GM18508 (cell line): Measurements from ENCODE around the gene VIPR1.
A peak's percentile ranks its signal among the peaks of the same experiment; 100 is the strongest.

Experiments
- ATAC-seq: cut with Tn5 transposase; IDR thresholded peaks from one replicate; pipeline ENCODE4 v1.9.1; 2021; ENCODE audit warnings: moderate number of reproducible peaks; ENCODE audit not compliant: insufficient read depth, unreplicated experiment

The VIPR1 gene

DNA sequence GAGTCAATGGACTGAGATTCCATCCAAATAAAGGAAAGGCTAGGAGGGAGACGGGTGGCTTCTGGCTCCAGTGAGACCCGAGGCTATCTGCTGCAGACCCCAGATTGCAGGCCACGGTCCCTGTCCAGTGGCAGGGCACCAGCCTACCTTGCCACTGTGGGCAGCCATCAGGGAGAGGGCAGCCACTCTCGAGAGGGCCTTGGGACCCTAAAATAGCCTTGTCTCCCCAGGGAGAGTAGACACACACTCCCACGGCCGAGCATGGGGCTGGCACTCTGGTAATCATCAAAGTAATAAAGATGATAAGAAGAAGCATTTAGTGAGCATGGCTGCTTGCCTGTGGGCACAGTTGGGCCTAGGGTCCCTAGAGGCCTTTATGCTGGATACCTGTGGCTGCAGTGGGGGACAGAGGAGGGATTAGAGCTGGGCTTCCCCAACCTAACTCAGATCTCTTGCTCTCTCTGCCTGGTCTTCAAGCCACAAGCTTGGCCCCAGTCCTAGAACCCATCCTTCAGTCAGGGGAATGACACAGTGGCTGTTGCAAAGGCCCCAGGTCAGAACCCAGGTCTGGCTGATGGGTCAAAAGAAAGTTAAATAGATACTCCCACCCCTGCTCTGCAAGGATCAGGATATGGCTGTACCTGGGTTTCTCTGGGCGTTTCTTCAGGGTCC is 9.2 kb upstream of the VIPR1 start:
- no peak for ATAC-seq

- no peak for ATAC-seq
Observed at GRCh38 chr3:42493798-42494151, 8.7 kb upstream of the VIPR1 start.

GRCh38 chr3:42495393-42495792 is 7.0 kb upstream of the VIPR1 start:
- no peak for ATAC-seq

DNA sequence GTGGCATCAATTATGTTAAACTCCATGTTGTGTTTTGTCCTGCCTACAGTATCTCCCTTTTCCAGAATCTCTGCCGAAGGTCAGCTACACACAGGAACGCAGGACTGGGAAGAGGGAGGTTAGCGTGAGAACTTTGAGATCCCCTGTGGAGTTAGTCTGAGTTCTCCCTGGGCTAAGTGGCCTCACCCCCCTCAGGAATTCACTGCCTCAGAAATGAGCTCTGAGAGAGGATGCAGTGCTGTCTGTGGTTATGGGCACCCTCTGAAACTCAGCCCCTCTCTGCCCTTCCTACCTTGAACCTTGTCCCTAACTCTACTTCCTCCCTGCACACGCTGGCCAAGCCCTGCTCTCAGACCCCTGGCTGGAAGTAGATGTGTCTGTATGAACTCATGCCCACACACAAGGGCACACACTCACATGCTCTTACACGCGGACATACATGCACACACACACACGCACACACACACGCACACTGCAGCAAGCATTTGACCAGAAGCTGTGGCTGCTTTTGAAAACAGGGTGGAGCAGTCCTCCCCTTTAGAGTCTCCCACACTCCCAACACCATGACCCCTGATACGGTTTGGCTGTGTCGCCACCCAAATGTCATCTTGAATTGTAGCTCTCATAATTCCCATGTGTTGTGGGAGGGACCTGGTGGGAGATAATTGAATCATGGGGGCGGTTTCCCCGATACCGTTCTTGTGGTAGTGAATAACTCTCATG is 5.3 kb upstream of the VIPR1 start:
- ATAC-seq = no peak

DNA sequence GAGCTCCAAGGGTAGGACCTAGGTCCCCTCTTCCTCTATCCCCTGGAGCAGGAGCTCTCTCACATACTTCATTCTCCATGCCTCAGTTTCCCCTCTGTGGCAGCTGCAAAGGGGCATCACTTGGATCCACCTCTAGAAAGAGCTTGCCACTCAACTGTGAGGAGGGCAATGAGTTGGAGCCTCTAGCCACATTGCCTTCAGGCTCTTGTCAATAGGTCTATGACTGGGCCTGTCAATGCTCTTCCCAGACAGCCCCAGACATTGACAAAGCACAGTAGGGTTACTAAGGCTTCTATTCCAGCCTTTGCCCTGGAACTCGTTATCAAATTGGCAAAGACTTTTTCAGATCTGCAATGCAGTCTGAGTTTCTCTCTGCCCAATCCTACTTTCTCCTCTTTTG is 4.4 kb upstream of the VIPR1 start:
- no peak for ATAC-seq

- ATAC-seq = no peak
Observed at GRCh38 chr3:42498791-42499477, 3.5 kb upstream of the VIPR1 start.

GRCh38 chr3:42499478-42499871 is 3.0 kb upstream of the VIPR1 start:
- ATAC-seq = no peak

DNA sequence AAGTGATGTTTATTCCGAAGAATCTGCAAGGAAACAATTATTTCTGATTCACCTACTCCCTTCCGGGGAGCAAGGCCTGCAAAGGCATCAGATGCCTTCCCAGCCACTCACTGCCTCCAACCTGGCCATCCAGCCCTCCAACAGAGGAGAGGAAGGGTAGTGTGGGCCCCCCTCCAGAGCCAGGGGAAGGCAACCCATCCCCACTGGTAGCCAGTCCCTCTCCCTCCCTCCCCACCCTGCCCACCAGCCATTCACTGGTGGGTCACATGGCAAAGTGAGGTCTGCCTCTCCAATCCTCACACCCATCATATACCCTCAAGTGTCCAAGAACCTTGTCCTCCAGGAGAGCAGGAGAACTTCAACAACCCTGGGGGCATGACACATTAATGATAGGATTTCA is 2.4 kb upstream of the VIPR1 start:
- ATAC-seq = no peak

GRCh38 chr3:42500909-42501308 is 1.5 kb upstream of the VIPR1 start:
- ATAC-seq = no peak

DNA sequence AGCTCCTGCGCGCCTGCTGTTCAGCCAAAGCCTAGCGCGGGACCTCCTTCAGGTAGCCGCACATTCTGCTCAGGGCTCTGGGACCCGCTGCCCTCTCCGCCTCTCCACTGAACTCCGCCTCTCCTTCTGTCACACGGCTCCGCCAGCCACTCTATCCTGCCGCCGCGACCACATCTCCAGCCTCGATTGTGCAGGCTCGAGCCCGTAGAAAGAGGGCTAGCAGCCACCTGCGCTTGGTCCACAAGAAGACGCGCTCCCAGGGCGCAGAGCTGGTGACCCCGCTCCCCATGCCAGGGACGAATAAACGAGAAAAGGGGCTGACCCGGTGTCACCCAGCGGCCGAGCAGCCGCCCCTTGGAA is 1.1 kb upstream of the VIPR1 start:
- ATAC-seq = no peak

DNA sequence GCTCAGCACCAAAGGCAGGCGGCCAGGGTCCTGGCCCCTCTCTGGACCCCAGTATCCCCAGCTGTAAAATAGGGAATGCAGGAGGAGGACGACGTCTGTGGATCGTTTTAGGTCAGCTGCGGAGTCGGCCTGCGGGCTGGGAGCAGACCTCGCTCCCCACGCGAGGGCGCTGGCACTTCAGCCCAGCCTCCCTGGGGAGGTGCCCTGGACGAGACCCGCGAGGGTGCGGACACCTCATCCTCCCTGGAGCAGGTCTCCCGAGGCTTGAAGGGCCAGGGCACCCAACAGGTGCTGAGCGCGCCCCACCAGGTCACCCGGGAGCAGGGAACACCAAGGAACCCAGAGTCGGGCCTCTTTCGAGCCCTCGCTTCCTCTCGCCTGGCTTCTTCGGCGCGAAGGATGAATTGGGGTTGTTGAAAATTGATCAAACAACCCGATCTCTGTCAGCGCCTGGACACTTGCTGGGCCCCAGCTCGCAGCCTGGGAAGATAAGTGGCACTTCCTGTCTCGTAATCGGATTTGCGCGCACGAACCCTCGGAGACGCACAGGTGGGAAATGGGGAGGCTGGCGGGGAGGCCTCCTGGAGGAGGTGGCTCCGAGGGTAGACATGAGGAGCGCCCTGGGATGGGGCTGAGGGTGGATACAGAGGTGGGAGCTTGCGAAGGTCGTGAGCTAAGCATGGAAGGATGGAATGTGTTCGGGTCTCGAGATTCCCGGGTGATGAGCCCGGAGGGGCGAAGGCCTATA is 588 bp upstream of the VIPR1 start:
- peak; percentile 3 for ATAC-seq

DNA sequence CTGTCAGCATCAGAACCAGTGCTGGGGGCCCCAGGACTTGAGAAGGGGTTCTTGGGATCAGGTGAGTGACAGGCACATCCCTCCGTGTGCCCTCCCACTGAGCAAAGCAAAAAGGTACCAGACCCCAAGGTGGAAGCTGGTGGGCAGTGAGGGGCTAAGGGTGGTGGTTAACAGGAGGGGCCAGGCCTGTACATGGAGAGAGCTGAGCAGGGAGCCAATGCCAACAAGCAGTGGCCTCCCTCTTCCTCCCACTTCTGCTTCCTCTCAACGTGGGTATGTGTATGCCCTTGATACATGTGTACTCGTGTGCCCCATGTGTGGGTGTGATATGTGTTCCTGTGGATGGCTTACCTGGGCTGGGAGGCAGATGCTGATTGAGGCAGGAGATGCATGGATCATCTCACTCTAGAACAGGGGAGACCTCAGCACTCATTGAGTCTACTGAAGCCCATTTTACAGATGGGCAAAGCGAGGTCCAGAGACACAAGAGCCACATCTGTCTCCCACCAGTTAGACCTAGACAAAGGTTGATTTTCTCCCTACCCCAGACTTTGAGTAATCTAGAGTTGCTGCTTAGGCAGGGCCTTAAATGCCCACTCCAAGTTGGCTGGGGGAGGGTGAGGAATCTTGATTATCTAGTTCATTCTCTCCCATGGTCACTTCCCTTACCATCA is 945 bp downstream of the VIPR1 start:
- ATAC-seq = no peak

DNA sequence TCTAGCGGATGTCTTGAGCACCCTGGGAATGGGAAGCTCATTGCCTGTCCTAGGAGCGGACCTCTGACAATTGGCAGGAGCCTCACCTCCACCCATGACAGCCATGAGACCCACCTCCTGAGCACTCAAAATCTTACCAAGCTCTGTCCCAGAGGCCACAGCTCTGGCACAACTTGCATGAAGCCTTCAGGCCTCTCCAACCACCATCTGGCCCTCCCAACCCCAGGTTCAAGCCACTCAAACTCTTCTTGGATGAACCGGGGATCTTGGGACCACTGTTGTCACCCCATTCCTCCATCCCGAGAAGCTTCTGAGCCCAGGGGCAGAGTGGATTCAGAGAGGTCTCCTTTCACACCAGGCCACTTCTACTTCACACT is 1.5 kb downstream of the VIPR1 start:
- ATAC-seq = no peak

DNA sequence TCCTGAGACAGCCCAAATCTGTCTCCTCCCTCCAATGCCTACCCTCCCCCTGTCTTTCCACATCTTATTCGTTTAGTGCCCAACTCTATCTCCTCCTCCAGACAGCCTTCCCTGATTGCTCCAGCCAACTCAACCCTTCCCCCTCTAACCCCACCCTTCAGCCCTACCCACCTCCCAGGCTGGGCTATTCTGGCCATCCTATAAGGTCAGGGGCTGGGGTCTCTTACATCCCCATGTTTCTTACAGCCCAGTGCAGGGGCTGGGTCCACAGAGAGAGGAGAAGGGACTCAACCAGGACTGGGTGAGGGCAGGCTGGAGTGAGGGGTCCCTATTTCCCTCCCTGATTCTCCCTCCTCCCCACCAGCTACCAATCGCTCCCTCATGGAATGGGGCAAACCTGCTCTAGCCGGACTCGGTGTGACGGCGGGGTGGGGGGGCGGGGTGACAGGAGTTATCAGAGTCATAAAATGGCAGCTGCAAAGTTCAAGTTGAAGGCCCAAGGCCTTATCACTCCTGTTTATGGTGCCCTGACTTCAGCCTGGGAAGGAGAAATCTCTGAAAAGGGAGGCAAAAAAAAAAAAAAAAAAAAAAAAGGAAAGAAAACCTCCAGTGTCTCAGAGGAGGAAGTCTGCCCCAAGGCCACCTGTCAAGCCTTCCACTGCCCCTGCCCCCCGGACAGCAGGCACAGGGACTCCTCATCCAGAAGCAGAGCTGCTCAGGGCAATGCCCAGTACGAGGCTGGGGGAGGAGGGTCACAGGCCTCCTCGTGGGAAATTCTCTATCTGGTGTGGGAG is 2.1 kb downstream of the VIPR1 start:
- no peak for ATAC-seq

GRCh38 chr3:42505128-42505848 is 2.8 kb downstream of the VIPR1 start:
- no peak for ATAC-seq

DNA sequence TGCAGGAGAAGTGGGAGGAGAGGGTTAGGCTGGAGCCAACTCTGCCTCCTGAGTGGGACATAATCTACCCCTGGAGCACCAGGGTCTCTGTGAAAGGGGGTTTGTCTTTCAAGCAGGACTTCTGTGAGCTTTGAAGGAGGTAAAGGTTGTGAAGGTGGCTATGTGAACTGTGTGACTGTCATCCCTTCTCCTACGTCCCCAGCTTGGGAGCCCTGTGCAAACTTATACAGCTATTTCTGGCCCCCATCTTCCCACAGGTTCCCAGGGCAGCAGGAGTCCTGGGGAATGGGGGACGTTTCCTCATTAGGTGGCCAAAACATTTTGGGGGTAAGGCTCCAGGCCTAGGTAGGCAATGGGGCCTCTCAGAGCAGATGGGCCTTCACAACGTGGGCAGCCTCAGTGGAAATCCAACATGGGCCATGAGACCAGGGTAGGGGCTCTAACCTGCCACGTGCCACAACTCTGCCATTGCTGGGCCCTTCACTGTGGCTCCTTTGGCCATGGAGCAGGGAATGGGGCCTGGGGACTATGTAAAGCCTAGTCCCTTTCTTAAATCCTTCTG is 3.5 kb downstream of the VIPR1 start:
- no peak for ATAC-seq

DNA sequence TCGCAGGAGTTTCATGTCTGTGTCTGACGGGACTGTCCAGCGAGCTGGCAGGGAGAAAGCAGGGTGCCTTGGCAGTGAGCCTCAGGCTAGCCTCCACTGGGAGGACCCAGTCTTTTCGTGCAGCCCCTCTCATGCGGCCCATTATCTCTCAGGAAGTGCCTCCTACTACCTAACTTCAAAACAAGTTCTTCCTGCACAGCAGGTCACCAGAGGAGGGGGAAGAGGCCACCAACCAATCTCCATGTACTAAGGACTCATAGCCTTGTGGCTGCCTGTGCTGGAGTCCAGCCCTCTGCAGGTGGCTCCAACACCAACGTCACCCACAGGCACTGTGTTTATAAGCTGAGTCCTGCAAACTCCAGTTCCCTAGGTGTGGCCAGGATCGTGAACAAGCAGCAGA is 4.8 kb downstream of the VIPR1 start:
- no peak for ATAC-seq

- ATAC-seq = no peak
Observed at GRCh38 chr3:42507761-42508335, 5.4 kb downstream of the VIPR1 start.

DNA sequence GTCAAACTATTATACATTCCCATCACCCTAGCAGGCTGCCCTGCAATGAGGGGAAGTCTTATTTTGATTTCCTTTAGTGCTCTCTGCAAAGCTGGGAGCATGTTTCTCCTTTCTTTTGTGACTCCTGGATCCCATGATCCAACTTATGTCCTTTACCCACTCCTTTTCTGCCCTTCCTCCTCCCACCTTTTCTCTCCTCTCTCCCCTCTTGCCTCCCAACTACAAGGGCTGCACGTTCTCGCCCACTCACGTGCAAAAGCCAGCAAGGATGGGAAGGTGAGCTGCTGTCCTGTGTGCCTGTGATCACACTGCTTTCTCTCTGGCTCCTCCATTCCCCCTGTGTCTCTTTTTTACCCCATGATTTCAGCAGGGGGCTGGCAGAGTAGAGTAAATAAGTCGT is 6.1 kb downstream of the VIPR1 start:
- no peak for ATAC-seq
